ENCODE measurements around the gene ACSBG1.

The ACSBG1 gene

GRCh38 chr15:78233496-78233895, 869 bp downstream of the ACSBG1 start:
- no peak for TF ChIP-seq CTCF (IDR thresholded peaks at IDR 0.05)
- Histone ChIP-seq H3K27ac (no peak overlapping the region), H3K4me3 (no peak overlapping the region)
- DNase-seq (ENCODE audit: low spot score): no peak

GRCh38 chr15:78232951-78233350, 1.4 kb downstream of the ACSBG1 start:
- Histone ChIP-seq H3K27ac (no peak overlapping the region), H3K4me3 (no peak overlapping the region)
- TF ChIP-seq CTCF (IDR thresholded peaks at IDR 0.05): no peak
- no peak for DNase-seq (ENCODE audit: low spot score)

GRCh38 chr15:78229431-78230406, 4.6 kb downstream of the ACSBG1 start:
- no peak overlapping the region for H3K4me3 ChIP-seq
- no peak overlapping the region for H3K27ac ChIP-seq
- no peak for DNase-seq (ENCODE audit: low spot score)
- TF ChIP-seq CTCF (IDR thresholded peaks at IDR 0.05): no peak

GRCh38 chr15:78228356-78228996, 5.9 kb downstream of the ACSBG1 start:
- TF ChIP-seq CTCF (IDR thresholded peaks at IDR 0.05): no peak
- H3K4me3 ChIP-seq: no peak overlapping the region
- no peak overlapping the region for H3K27ac ChIP-seq
- DNase-seq (ENCODE audit: low spot score): no peak

- no peak for TF ChIP-seq CTCF (IDR thresholded peaks at IDR 0.05)
- Histone ChIP-seq H3K4me3 (no peak overlapping the region), H3K27ac (no peak overlapping the region)
- no peak for DNase-seq (ENCODE audit: low spot score)
Observed at GRCh38 chr15:78225783-78226541, 8.4 kb downstream of the ACSBG1 start.

GRCh38 chr15:78224023-78224411, 10.3 kb downstream of the ACSBG1 start:
- DNase-seq (ENCODE audit: low spot score): no peak
- Histone ChIP-seq H3K4me3 (no peak overlapping the region), H3K27ac (no peak overlapping the region)
- TF ChIP-seq CTCF (IDR thresholded peaks at IDR 0.05): no peak

Data from coronary artery (tissue), 2 donors.